Measurements from ENCODE around the gene GOLGA6A.

GOLGA6A gene

GRCh38 chr15:74038707-74039655 is 43.4 kb downstream of the GOLGA6A start:
- no peaks in the 10 kb centered on the region for H4K20me1 ChIP-seq (ENCODE audit: low read depth, low read length)

GRCh38 chr15:74037171-74038117 is 44.9 kb downstream of the GOLGA6A start:
- Histone ChIP-seq H3K9ac (ENCODE audit: low read length) (no peak overlapping the region), H3K79me2 (ENCODE audit: insufficient read depth, low read length) (no peaks in the 10 kb centered on the region), H3K4me3 (ENCODE audit: insufficient read depth, low read length, poor library complexity, severe bottlenecking) (no peak overlapping the region), H3K9me3 (ENCODE audit: insufficient read depth, low read length) (no peaks in the 10 kb centered on the region), H3K27me3 (ENCODE audit: low read length) (no peaks in the 10 kb centered on the region), H3K27ac (ENCODE audit: low read depth, low read length) (no peak overlapping the region), H3F3A (ENCODE audit: insufficient read depth) (no peaks in the 10 kb centered on the region), H2AFZ (ENCODE audit: low read depth, low read length, severe bottlenecking) (no peak overlapping the region), H3K36me3 (ENCODE audit: low read length) (no peaks in the 10 kb centered on the region), H3K9me2 (replicated peaks; ENCODE audit: insufficient read depth, low read length) (no peaks in the 10 kb centered on the region), H4K20me1 (ENCODE audit: low read depth, low read length) (no peaks in the 10 kb centered on the region), H3K4me2 (ENCODE audit: low read depth, low read length, poor library complexity, severe bottlenecking) (no peak overlapping the region)
- TF ChIP-seq CTCF (IDR thresholded peaks at IDR 0.05; ENCODE audit: insufficient read depth, low read length, poor library complexity, severe bottlenecking) (no peak), EZH2phosphoT487 (conservative IDR thresholded peaks at IDR 0.05; ENCODE audit: low read length) (no peak)

More at GRCh38 chr15:74038707-74039655, 43.4 kb downstream of the GOLGA6A start:
- Histone ChIP-seq H3K4me3 (ENCODE audit: insufficient read depth, low read length, poor library complexity, severe bottlenecking) (no peak overlapping the region), H3K27ac (ENCODE audit: low read depth, low read length) (no peak overlapping the region), H3F3A (ENCODE audit: insufficient read depth) (no peaks in the 10 kb centered on the region), H3K9ac (ENCODE audit: low read length) (no peak overlapping the region), H3K27me3 (ENCODE audit: low read length) (no peaks in the 10 kb centered on the region), H3K4me2 (ENCODE audit: low read depth, low read length, poor library complexity, severe bottlenecking) (no peak overlapping the region), H2AFZ (ENCODE audit: low read depth, low read length, severe bottlenecking) (no peak overlapping the region), H3K9me3 (ENCODE audit: insufficient read depth, low read length) (no peaks in the 10 kb centered on the region), H3K9me2 (replicated peaks; ENCODE audit: insufficient read depth, low read length) (no peaks in the 10 kb centered on the region), H3K36me3 (ENCODE audit: low read length) (no peaks in the 10 kb centered on the region), H3K79me2 (ENCODE audit: insufficient read depth, low read length) (no peaks in the 10 kb centered on the region)
- no peak for TF ChIP-seq CTCF (IDR thresholded peaks at IDR 0.05; ENCODE audit: insufficient read depth, low read length, poor library complexity, severe bottlenecking)
- no peak for TF ChIP-seq EZH2phosphoT487 (conservative IDR thresholded peaks at IDR 0.05; ENCODE audit: low read length)

- H4K20me1 ChIP-seq (ENCODE audit: low read depth, low read length), result no peaks in the 10 kb centered on the region
- H3K9ac ChIP-seq (ENCODE audit: low read length), result no peak overlapping the region
- H3K4me3 ChIP-seq (ENCODE audit: insufficient read depth, low read length, poor library complexity, severe bottlenecking), result no peak overlapping the region
- H2AFZ ChIP-seq (ENCODE audit: low read depth, low read length, severe bottlenecking), result no peak overlapping the region
- no peaks in the 10 kb centered on the region for H3K27me3 ChIP-seq (ENCODE audit: low read length)
- H3K4me2 ChIP-seq (ENCODE audit: low read depth, low read length, poor library complexity, severe bottlenecking), result no peak overlapping the region
- no peaks in the 10 kb centered on the region for H3K79me2 ChIP-seq (ENCODE audit: insufficient read depth, low read length)
- no peak for TF ChIP-seq CTCF (IDR thresholded peaks at IDR 0.05; ENCODE audit: insufficient read depth, low read length, poor library complexity, severe bottlenecking)
- H3K9me3 ChIP-seq (ENCODE audit: insufficient read depth, low read length), result no peaks in the 10 kb centered on the region
- no peak overlapping the region for H3K27ac ChIP-seq (ENCODE audit: low read depth, low read length)
- H3K36me3 ChIP-seq (ENCODE audit: low read length), result no peaks in the 10 kb centered on the region
- no peaks in the 10 kb centered on the region for H3F3A ChIP-seq (ENCODE audit: insufficient read depth)
- H3K9me2 ChIP-seq (replicated peaks; ENCODE audit: insufficient read depth, low read length), result no peaks in the 10 kb centered on the region
Observed at GRCh38 chr15:74036271-74037170, 45.8 kb downstream of the GOLGA6A start.

Measured in SU-DHL-6 (cell line).